Cardiac muscle cell (in vitro differentiated cells and primary cell): ENCODE data around the gene UBAP2L. TPM values are rescaled to one million over a fixed set of nuclear protein-coding genes. Genes with fewer than 3 reads are reported as not detected.

Source experiments
- DNase-seq, 2 donors: peaks; one replicate each; pipeline versions ENCODE4 v3.0.0 to v3.0.0-alpha.2; 2010 to 2017; ENCODE audit warnings: low read depth in 1 of 2, low spot score in 1 of 2
- H3K27ac ChIP-seq: fragments of 200-600 bp; sonication (generic); 2 replicates; pipeline ENCODE4 v1.5.1; 2016
- H3K27me3 ChIP-seq: fragments of 200-600 bp; sonication (generic); 2 replicates; pipeline ENCODE4 v1.6.0; 2016; ENCODE audit warnings: control low read depth
- H3K36me3 ChIP-seq: fragments of 200-600 bp; sonication (generic); 2 replicates; pipeline ENCODE4 v1.5.1; 2016; ENCODE audit warnings: control low read depth
- H3K4me1 ChIP-seq: fragments of 200-600 bp; sonication (generic); 2 replicates; pipeline ENCODE4 v1.8.1; 2017; ENCODE audit warnings: low read depth, mild to moderate bottlenecking, mixed run types
- H3K4me3 ChIP-seq: fragments of 200-600 bp; sonication (generic); 2 replicates; pipeline ENCODE4 v1.5.1; 2016; ENCODE audit warnings: mild to moderate bottlenecking
- H3K9me3 ChIP-seq: fragments of 200-600 bp; sonication (generic); 2 replicates; pipeline ENCODE4 v1.5.1; 2017; ENCODE audit warnings: low read depth, mild to moderate bottlenecking, control low read depth
- polyA plus RNA-seq: library from polyadenylated mRNA; unstranded; fragments of >200 nt; fragmentation: Nextera tagmentation; extraction: Ambion mirVana; gene quantifications from 2 replicates; pipeline ENCODE4 v1.2.1, GENCODE V29; 2016
- total RNA-seq: library from RNA; depleted of rRNA; stranded (reverse); fragments of >200 nt; gene quantifications from 2 replicates; pipeline ENCODE4 v1.2.3, GENCODE V29; 2016
- TF ChIP-seq, protein P1 (sequence below): IDR thresholded peaks from 2 replicates; pipeline ENCODE4 v1.5.1; 2012; ENCODE audit warnings: low read depth, mild to moderate bottlenecking, low read length

The UBAP2L gene
- total and polyA plus RNA-seq, 2 experiments from 2014 or later, result 142 to 190 TPM

DNA sequence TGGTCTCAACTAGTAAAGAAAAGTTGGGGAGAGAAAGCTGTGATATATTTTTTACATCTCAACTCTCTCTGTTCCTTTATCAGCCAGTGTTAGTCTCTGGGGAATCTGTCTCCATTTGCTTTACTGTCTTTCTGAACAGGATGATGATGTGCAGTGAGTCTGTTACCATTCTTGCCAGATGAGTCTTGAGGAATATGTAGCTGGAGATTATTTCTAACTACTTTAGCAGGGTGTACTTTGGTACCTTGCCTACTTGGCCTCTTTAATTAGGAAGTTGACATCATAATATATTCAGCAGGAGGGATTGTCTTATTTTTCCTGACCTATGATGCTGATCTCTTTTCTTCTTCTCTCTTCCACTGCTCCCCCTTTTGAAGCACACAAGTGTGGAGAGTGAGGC, 35.9 kb downstream of the UBAP2L start:
- no peak for DNase-seq
- peaks cover 89% of the 10 kb centered on the region for H3K36me3 ChIP-seq
- H3K27ac ChIP-seq, result no peak overlapping the region
- H3K27me3 ChIP-seq, result no peaks in the 10 kb centered on the region
- H3K4me3 ChIP-seq, result no peak overlapping the region
- TF ChIP-seq, protein P1, sequence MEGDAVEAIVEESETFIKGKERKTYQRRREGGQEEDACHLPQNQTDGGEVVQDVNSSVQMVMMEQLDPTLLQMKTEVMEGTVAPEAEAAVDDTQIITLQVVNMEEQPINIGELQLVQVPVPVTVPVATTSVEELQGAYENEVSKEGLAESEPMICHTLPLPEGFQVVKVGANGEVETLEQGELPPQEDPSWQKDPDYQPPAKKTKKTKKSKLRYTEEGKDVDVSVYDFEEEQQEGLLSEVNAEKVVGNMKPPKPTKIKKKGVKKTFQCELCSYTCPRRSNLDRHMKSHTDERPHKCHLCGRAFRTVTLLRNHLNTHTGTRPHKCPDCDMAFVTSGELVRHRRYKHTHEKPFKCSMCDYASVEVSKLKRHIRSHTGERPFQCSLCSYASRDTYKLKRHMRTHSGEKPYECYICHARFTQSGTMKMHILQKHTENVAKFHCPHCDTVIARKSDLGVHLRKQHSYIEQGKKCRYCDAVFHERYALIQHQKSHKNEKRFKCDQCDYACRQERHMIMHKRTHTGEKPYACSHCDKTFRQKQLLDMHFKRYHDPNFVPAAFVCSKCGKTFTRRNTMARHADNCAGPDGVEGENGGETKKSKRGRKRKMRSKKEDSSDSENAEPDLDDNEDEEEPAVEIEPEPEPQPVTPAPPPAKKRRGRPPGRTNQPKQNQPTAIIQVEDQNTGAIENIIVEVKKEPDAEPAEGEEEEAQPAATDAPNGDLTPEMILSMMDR, result no peak
- H3K9me3 ChIP-seq, result no peaks in the 10 kb centered on the region
- no peaks in the 10 kb centered on the region for H3K4me1 ChIP-seq

DNA sequence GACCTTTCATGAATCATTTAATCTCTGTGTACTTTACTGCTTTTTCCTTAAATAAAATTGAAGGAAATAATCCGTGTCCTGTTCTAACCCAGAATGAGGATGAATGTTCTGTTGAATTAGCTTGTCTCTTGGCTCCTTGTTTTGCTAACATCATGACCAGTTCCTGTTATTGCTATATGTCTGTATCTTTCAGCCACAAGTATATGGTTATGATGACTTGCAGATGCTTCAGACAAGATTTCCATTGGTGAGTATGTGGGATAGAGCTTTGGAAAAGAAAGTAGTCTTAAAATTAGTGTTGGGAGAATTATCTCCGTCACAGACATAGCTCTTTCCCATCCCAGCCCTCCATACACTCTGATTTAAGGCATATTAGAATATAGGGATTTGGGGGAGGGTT, 38.0 kb downstream of the UBAP2L start:
- DNase-seq, result no peak
- Histone ChIP-seq H3K4me1 (peaks cover 7% of the 10 kb centered on the region), H3K36me3 (peaks cover 92% of the 10 kb centered on the region), H3K27me3 (no peaks in the 10 kb centered on the region), H3K4me3 (no peak overlapping the region), H3K27ac (no peak overlapping the region), H3K9me3 (no peaks in the 10 kb centered on the region)
- TF ChIP-seq, protein P1, result no peak

DNA sequence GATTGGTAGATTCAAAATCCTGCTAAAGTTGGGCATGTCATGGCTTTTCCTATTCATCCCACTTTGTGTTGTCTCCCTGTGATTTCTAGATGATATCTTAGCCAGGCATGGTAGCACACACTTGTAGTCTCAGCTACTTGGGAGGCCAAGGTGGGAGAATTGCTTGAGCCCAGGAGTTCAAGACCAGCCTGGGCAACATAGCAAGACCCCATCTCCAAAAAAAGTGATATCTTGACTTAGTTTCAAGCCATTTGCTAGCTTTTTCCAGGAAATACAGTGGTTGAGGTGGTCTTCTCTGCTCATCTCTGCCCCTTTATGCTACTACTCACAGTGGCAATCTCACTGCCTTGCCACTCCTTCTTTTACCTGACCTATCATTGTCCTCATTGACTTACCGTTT, 39.4 kb downstream of the UBAP2L start:
- peaks cover 19% of the 10 kb centered on the region for H3K4me1 ChIP-seq
- no peak overlapping the region for H3K4me3 ChIP-seq
- no peak for DNase-seq
- TF ChIP-seq, protein P1, result no peak
- H3K9me3 ChIP-seq, result no peaks in the 10 kb centered on the region
- no peak overlapping the region for H3K27ac ChIP-seq
- H3K27me3 ChIP-seq, result no peaks in the 10 kb centered on the region
- peaks cover 81% of the 10 kb centered on the region for H3K36me3 ChIP-seq

DNA sequence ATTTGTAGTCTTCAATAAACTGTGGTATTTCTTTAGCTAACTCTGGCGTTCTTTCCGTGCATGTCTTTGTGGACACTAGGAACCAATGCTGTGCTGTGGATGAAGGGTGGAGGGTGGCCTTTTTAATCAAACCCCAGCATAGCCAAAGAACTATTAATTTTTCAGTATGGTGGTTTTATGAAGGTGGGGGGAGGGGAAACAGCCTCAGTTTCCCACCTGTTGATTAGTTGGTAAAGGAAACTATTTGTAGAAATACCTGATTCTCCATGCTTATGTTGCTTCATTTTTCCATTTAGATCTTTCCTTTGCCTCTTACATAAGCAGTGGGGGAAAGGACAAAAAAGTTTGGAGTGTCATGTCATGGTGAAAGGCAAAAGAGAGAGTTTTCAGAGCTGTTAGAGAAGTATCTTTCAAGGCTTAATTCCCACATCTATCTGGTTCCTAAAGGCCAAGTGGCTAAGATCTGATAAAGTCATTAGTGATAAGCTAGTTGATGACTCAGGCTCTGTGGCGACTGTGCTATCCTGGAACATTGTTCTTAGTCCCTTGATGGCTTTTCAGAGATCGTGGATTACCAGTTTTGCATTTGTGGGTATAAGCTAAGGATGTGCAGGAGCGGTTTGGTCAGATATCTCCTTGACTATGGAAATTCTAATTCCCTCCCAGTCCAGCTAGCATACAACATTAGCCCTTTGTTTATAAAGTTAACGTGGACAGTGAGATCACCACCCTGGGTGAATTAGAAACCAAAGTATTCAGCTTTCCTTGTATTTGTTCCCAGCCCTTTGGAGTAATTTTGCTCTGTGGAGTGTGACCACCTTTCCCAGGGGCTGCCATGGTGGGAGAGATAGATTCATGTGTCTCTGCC, 42.9 kb downstream of the UBAP2L start:
- TF ChIP-seq, protein P1, result no peak
- DNase-seq, result no peak
- no peak overlapping the region for H3K4me3 ChIP-seq
- H3K36me3 ChIP-seq, result peaks cover 51% of the 10 kb centered on the region
- H3K4me1 ChIP-seq, result peaks cover 19% of the 10 kb centered on the region
- peak overlapping the region; percentile 80 for H3K27ac ChIP-seq
- no peaks in the 10 kb centered on the region for H3K9me3 ChIP-seq
- H3K27me3 ChIP-seq, result no peaks in the 10 kb centered on the region

DNA sequence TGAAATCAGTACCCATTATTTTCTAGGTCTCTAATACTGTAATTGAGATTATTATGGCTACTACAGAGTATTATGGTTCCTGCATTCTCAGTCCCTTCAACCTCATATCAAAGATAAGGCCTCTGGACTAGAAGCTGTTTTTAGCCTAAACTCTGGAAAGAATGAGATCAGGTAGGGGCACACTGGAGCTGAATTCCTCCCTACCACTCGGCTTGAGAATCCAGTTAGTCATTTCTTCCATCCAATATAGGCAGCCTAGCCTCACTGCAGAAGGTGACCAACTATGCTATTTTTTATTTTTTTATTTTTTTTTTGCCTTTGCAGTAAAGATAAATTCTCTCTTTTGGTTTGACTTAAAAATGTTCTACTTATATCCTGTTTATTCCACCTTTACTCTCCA, 43.7 kb downstream of the UBAP2L start:
- H3K27me3 ChIP-seq, result no peaks in the 10 kb centered on the region
- peaks cover 19% of the 10 kb centered on the region for H3K4me1 ChIP-seq
- H3K9me3 ChIP-seq, result no peaks in the 10 kb centered on the region
- TF ChIP-seq, protein P1, result no peak
- H3K4me3 ChIP-seq, result no peak overlapping the region
- H3K27ac ChIP-seq, result peak overlapping the region; percentile 80
- DNase-seq, result no peak
- H3K36me3 ChIP-seq, result peaks cover 52% of the 10 kb centered on the region
